K562 (cell line): ENCODE results near the gene PYY.

Experiments used
- CAMTA2 ChIP-seq: fragments of 250-450 bp; sonication (Bioruptor Pico); conservative IDR thresholded peaks from 2 replicates; pipeline ENCODE4 v1.5.1; 2022
- IRF2 ChIP-seq: sonication (generic); formaldehyde crosslinking; IDR thresholded peaks from 2 replicates; pipeline ENCODE4 v1.8.1; 2022; ENCODE audit warnings: mild to moderate bottlenecking, missing genetic modification reagents
- MAZ ChIP-seq, 2 experiments: fragments of 450-650 bp in 1 of 2; sonication (generic) in 1 of 2; formaldehyde crosslinking; IDR thresholded peaks in 1 of 2; conservative IDR thresholded peaks in 1 of 2; 2 replicates each; pipeline versions ENCODE4 v1.4.0 to v1.5.0; 2020; ENCODE audit warnings: mild to moderate bottlenecking in 1 of 2, missing genetic modification reagents in 1 of 2
- MYC ChIP-seq, 2 experiments: fragments of 250-450 bp in 1 of 2; sonication (Bioruptor Pico) in 1 of 2; IDR thresholded peaks; 2 replicates each; pipeline versions ENCODE4 v1.5.1 to v1.6.1; 2012 to 2021; ENCODE audit warnings: low read depth in 2 of 2, borderline replicate concordance in 1 of 2, improper control_type of control experiment in 1 of 2, low read length in 1 of 2, mild to moderate bottlenecking in 1 of 2, moderate library complexity in 1 of 2
- POLR2AphosphoS5 ChIP-seq: IDR thresholded peaks from 2 replicates; pipeline ENCODE4 v1.6.1; 2011; ENCODE audit warnings: mild to moderate bottlenecking, low read depth, low read length, moderate library complexity; ENCODE audit not compliant: control insufficient read depth, insufficient read depth
- PRMT5 ChIP-seq: sonication (generic); formaldehyde crosslinking; IDR thresholded peaks from 2 replicates; pipeline ENCODE4 v1.5.0; 2020; ENCODE audit warnings: missing genetic modification reagents
- SP1 ChIP-seq: sonication (generic); formaldehyde crosslinking; IDR thresholded peaks from 2 replicates; pipeline ENCODE4 v1.8.1; 2022; ENCODE audit warnings: mild to moderate bottlenecking, missing genetic modification reagents
- ZFP30 ChIP-seq: fragments of 250-450 bp; sonication (Bioruptor Pico); IDR thresholded peaks from 2 replicates; pipeline ENCODE4 v1.8.0; 2022; ENCODE audit warnings: moderate library complexity, mild to moderate bottlenecking, inconsistent platforms, borderline replicate concordance
- TF ChIP-seq, protein P1 (sequence below), 2 experiments: fragments of 450-650 bp; formaldehyde crosslinking in 1 of 2; IDR thresholded peaks; 2 replicates each; pipeline versions ENCODE4 v1.4.0 to v1.6.1; 2014 to 2020; ENCODE audit warnings: mild to moderate bottlenecking in 2 of 2, borderline replicate concordance in 1 of 2, low read depth in 1 of 2
- TF ChIP-seq, protein P2 (sequence below), 3 experiments: IDR thresholded peaks in 2 of 3; conservative IDR thresholded peaks in 1 of 3; 2 replicates each; pipeline ENCODE4 v1.5.1; 2011 to 2012; ENCODE audit warnings: low read length in 3 of 3, mild to moderate bottlenecking in 3 of 3, control low read depth in 2 of 3, improper control_type of control experiment in 1 of 3, inconsistent platforms in 1 of 3, low read depth in 1 of 3, mixed read lengths in 1 of 3, moderate library complexity in 1 of 3; ENCODE audit not compliant: insufficient read depth in 2 of 3

- TF ChIP-seq SP1, result no peak
- no peak for TF ChIP-seq POLR2AphosphoS5
- TF ChIP-seq, protein P1, sequence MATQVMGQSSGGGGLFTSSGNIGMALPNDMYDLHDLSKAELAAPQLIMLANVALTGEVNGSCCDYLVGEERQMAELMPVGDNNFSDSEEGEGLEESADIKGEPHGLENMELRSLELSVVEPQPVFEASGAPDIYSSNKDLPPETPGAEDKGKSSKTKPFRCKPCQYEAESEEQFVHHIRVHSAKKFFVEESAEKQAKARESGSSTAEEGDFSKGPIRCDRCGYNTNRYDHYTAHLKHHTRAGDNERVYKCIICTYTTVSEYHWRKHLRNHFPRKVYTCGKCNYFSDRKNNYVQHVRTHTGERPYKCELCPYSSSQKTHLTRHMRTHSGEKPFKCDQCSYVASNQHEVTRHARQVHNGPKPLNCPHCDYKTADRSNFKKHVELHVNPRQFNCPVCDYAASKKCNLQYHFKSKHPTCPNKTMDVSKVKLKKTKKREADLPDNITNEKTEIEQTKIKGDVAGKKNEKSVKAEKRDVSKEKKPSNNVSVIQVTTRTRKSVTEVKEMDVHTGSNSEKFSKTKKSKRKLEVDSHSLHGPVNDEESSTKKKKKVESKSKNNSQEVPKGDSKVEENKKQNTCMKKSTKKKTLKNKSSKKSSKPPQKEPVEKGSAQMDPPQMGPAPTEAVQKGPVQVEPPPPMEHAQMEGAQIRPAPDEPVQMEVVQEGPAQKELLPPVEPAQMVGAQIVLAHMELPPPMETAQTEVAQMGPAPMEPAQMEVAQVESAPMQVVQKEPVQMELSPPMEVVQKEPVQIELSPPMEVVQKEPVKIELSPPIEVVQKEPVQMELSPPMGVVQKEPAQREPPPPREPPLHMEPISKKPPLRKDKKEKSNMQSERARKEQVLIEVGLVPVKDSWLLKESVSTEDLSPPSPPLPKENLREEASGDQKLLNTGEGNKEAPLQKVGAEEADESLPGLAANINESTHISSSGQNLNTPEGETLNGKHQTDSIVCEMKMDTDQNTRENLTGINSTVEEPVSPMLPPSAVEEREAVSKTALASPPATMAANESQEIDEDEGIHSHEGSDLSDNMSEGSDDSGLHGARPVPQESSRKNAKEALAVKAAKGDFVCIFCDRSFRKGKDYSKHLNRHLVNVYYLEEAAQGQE (IDR thresholded peaks at IDR 0.05; ENCODE audit: borderline replicate concordance), result no peak
- TF ChIP-seq, protein P1 (CRISPR knock-in tag; IDR thresholded peaks at IDR 0.05; ENCODE audit: low read depth), result no peak
- TF ChIP-seq, protein P2, sequence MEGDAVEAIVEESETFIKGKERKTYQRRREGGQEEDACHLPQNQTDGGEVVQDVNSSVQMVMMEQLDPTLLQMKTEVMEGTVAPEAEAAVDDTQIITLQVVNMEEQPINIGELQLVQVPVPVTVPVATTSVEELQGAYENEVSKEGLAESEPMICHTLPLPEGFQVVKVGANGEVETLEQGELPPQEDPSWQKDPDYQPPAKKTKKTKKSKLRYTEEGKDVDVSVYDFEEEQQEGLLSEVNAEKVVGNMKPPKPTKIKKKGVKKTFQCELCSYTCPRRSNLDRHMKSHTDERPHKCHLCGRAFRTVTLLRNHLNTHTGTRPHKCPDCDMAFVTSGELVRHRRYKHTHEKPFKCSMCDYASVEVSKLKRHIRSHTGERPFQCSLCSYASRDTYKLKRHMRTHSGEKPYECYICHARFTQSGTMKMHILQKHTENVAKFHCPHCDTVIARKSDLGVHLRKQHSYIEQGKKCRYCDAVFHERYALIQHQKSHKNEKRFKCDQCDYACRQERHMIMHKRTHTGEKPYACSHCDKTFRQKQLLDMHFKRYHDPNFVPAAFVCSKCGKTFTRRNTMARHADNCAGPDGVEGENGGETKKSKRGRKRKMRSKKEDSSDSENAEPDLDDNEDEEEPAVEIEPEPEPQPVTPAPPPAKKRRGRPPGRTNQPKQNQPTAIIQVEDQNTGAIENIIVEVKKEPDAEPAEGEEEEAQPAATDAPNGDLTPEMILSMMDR (IDR thresholded peaks at IDR 0.05 in 2 of 3, conservative IDR thresholded peaks at IDR 0.05 in 1 of 3; ENCODE audit: insufficient read depth in 2 of 3, low read depth in 1 of 3, low read length in 3 of 3), result no peak
- no peak for TF ChIP-seq ZFP30 (CRISPR knock-in tag)
- no peak for TF ChIP-seq IRF2 (CRISPR knock-in tag)
- no peak for TF ChIP-seq PRMT5
- no peak for TF ChIP-seq MYC (IDR thresholded peaks at IDR 0.05; ENCODE audit: low read depth, low read length)
- no peak for TF ChIP-seq MYC (CRISPR knock-in tag; IDR thresholded peaks at IDR 0.05; ENCODE audit: borderline replicate concordance, low read depth)
- TF ChIP-seq CAMTA2 (CRISPR knock-in tag), result no peak
- TF ChIP-seq MAZ (CRISPR knock-in tag; conservative IDR thresholded peaks at IDR 0.05 in 1 of 2, IDR thresholded peaks at IDR 0.05 in 1 of 2), result no peak
Observed at GRCh38 chr17:43907998-43908721, 45.6 kb downstream of the PYY start.
